MM.1S (cell line): Measurements from ENCODE around the gene DMPK.
"Not testable (repeated sequence)": the region's sequence is repeated elsewhere in the genome, so short reads cannot be mapped to it uniquely, and the experiment has no call there.

Experiments used
- DNase-seq: peaks from one replicate; pipeline ENCODE4 v3.0.0-alpha.2; 2015
- H2AFZ ChIP-seq: fragments of 300-600 bp; sonication (generic); 2 replicates; pipeline ENCODE4 v1.6.0; 2016; ENCODE audit warnings: antibody characterized with exemption, low read length
- H3F3A ChIP-seq: fragments of 300-600 bp; sonication (generic); 2 replicates; pipeline ENCODE4 v1.6.1; 2016; ENCODE audit warnings: mild to moderate bottlenecking, antibody characterized with exemption, low read length, moderate library complexity, mixed read lengths; ENCODE audit not compliant: insufficient read depth
- H3K27ac ChIP-seq: fragments of 300-600 bp; sonication (generic); 2 replicates; pipeline ENCODE4 v1.5.1; 2016; ENCODE audit warnings: mild to moderate bottlenecking, low read length
- H3K27me3 ChIP-seq: fragments of 300-600 bp; sonication (generic); replicated peaks from 2 replicates; pipeline ENCODE4 v1.6.0; 2016; ENCODE audit warnings: low read length; ENCODE audit not compliant: insufficient read depth
- H3K36me3 ChIP-seq: fragments of 300-600 bp; sonication (generic); replicated peaks from 2 replicates; pipeline ENCODE4 v1.6.1; 2016; ENCODE audit warnings: mild to moderate bottlenecking, low read length, mixed read lengths; ENCODE audit not compliant: insufficient read depth
- H3K4me1 ChIP-seq: fragments of 300-600 bp; sonication (generic); 2 replicates; pipeline ENCODE4 v1.6.1; 2016; ENCODE audit warnings: low read length, mixed read lengths
- H3K4me2 ChIP-seq: fragments of 300-600 bp; sonication (generic); 2 replicates; pipeline ENCODE4 v1.6.0; 2016; ENCODE audit warnings: low read depth, low read length
- H3K4me3 ChIP-seq: fragments of 300-600 bp; sonication (generic); 2 replicates; pipeline ENCODE4 v1.5.1; 2016; ENCODE audit warnings: low read length, mixed read lengths
- H3K79me2 ChIP-seq: fragments of 300-600 bp; sonication (generic); 2 replicates; pipeline ENCODE4 v1.6.1; 2016; ENCODE audit warnings: mixed run types, low read length, mixed read lengths
- H3K9ac ChIP-seq: fragments of 300-600 bp; sonication (generic); 2 replicates; pipeline ENCODE4 v1.6.1; 2016; ENCODE audit warnings: low read length, mixed read lengths
- H3K9me2 ChIP-seq: fragments of 300-600 bp; sonication (generic); replicated peaks from 2 replicates; pipeline ENCODE4 v1.6.1; 2016; ENCODE audit warnings: mild to moderate bottlenecking, low read length, mixed read lengths; ENCODE audit not compliant: insufficient read depth
- H3K9me3 ChIP-seq: fragments of 300-600 bp; sonication (generic); replicated peaks from 2 replicates; pipeline ENCODE4 v1.6.1; 2016; ENCODE audit warnings: mild to moderate bottlenecking, low read length, mixed read lengths; ENCODE audit not compliant: insufficient read depth
- H4K20me1 ChIP-seq: fragments of 300-600 bp; sonication (generic); 2 replicates; pipeline ENCODE4 v1.6.1; 2016; ENCODE audit warnings: mild to moderate bottlenecking, low read length, moderate library complexity, mixed read lengths; ENCODE audit not compliant: insufficient read depth
- CTCF ChIP-seq: fragments of 300-600 bp; sonication (generic); IDR thresholded peaks from 2 replicates; pipeline ENCODE4 v1.5.1; 2016; ENCODE audit warnings: antibody characterized with exemption, low read length, mixed read lengths
- EZH2 ChIP-seq: fragments of 300-600 bp; sonication (generic); optimal IDR thresholded peaks from 2 replicates; pipeline ENCODE3; 2017; ENCODE audit warnings: low read depth, mild to moderate bottlenecking, antibody characterized with exemption, low read length, mixed read lengths
- EZH2phosphoT487 ChIP-seq: fragments of 300-600 bp; sonication (generic); IDR thresholded peaks from 2 replicates; pipeline ENCODE4 v1.6.1; 2018; ENCODE audit warnings: antibody characterized with exemption, low read length

Gene DMPK

DNA sequence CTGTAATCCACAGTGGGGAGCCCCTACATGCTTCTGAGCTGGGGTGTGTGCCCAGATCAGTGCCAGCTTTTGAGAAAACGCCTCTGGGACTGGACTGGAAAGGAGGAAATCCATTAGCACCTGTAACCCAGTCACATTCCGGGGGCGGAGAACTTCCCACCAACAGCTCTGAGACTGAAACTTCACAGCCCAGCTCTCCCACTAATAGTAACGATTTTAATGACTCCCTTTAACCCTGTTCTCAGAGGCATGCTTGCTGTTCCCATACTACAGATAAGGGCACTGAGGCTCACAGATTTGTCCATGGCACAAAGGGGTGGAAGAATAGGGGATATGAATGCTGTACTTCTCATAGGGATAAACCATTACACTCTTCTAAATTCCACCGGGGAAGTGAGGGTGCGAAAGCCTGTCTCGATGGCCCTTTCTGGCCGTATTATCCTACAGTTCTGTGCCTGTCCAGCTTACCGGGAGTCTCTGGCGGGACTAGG is 52.4 kb downstream of the DMPK start:
- Histone ChIP-seq H3K27ac (no peak overlapping the region), H3F3A (no peaks in the 10 kb centered on the region), H3K9ac (peak overlapping the region; percentile 82; the same call in 1 of the 2 replicates), H3K4me1 (0 out of 2 replicates have a peak, but pooled peaks cover 4% of the 10 kb centered on the region), H3K36me3 (no peaks in the 10 kb centered on the region), H4K20me1 (no peaks in the 10 kb centered on the region), H3K9me2 (no peaks in the 10 kb centered on the region), H3K4me3 (peak overlapping the region; percentile 89), H3K4me2 (peak overlapping the region; percentile 72), H3K79me2 (peaks cover 59% of the 10 kb centered on the region), H2AFZ (no peak overlapping the region), H3K27me3 (no peaks in the 10 kb centered on the region), H3K9me3 (no peaks in the 10 kb centered on the region)
- no peak for DNase-seq
- no peak for TF ChIP-seq EZH2
- TF ChIP-seq EZH2phosphoT487 = no peak
- no peak for TF ChIP-seq CTCF

DNA sequence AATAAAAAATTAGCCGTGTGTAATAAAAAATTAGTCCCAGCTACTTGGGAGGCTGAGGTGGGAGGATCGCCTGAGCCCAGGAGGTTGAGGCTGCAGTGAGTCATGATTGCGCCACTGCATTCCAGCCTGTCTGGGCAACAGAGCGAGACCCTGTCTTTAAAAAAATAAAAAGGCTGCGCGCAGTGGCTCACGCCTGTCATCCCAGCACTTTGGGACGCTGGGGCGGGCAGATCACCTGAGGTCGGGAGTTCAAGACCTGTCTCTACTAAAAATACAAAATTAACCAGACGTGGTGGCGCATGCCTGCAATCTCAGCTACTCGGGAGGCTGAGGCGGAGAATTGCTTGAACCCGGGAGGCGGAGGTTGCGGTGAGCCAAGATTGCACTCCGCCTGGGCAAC is 53.6 kb downstream of the DMPK start:
- H3K4me1 ChIP-seq, H3K9me2 ChIP-seq, H3K27ac ChIP-seq, DNase-seq, H3K27me3 ChIP-seq, H3K9ac ChIP-seq, H4K20me1 ChIP-seq, H3K4me3 ChIP-seq, H3K36me3 ChIP-seq, H3F3A ChIP-seq, H3K4me2 ChIP-seq, H3K9me3 ChIP-seq, H2AFZ ChIP-seq: not testable (repeated sequence)
- peaks cover 71% of the 10 kb centered on the region for H3K79me2 ChIP-seq

DNA sequence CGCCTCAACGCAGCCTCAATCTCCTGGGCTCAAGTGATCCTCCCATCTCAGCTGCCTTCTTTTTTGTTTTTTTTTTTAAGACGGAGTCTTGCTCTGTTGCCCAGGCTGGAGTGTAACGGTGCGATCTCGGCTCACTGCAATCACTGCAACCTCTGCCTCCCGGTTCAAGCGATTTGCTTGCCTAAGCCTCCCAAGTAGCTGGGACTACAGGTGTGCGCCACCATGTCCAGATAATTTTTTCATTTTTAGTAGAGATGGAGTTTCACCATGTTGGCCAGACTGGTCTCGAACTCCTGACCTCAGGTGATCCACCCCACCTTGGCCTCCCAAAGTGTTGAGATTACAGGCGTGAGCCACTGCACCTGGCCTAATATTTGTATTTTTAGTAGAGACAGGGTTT is 62.2 kb downstream of the DMPK start:
- not testable (repeated sequence) for H3K36me3 ChIP-seq, DNase-seq, H3K9ac ChIP-seq, H2AFZ ChIP-seq, H3K27ac ChIP-seq, H3K9me3 ChIP-seq, H3K27me3 ChIP-seq, H3K9me2 ChIP-seq, H3K4me3 ChIP-seq, H3K4me2 ChIP-seq, H4K20me1 ChIP-seq
- Histone ChIP-seq H3F3A (peaks cover 10% of the 10 kb centered on the region; the same call in 1 of the 2 replicates), H3K79me2 (peaks cover 58% of the 10 kb centered on the region), H3K4me1 (peaks cover 14% of the 10 kb centered on the region)
